K562 (cell line): ENCODE data around the gene KLHL12. TPM values are rescaled to one million over a fixed set of nuclear protein-coding genes. Genes with fewer than 3 reads are reported as not detected.

Experiments
- ATAC-seq: fragments of 200-7000 bp; cut with Tn5 transposase; 3 replicates; pipeline ENCODE4 v1.9.1; 2020; ENCODE audit warnings: moderate library complexity
- BruUV-seq: library from RNA; stranded (reverse); fragments of 400-500 nt; replicated peaks from 2 replicates; lab custom pipeline; 2021; lab: Mats Ljungman, UMichigan
- CTCF ChIA-PET: fragments of 300-600 bp; formaldehyde crosslinking; extraction: SDS; loops from one replicate; lab custom pipeline; 2021; ENCODE audit warnings: low intra/inter-chr PET ratio; lab: Yijun Ruan, JAX
- POLR2A ChIA-PET: fragments of 300-600, 350-650 bp; sonication (Branson Sonifier 250); formaldehyde crosslinking; extraction: SDS; loops from one replicate; lab custom pipeline; 2021; ENCODE audit warnings: antibody characterized with exemption, inconsistent platforms; lab: Yijun Ruan, JAX
- DNase-seq, 4 experiments: peaks; one replicate each; pipeline versions ENCODE4 v3.0.0 to v3.0.0-alpha.2; 2011 to 2018; ENCODE audit warnings: low spot score in 3 of 4, mixed read lengths in 3 of 4; ENCODE audit errors: extremely low read depth in 1 of 4
- FAIRE-seq: peaks from 2 replicates; lab custom pipeline; 2011; peaks lifted over from hg19 to GRCh38; lab: Jason Lieb, UNC
- H2AFZ ChIP-seq: 2 replicates; pipeline ENCODE4 v1.6.0; 2011; ENCODE audit warnings: low read depth, low read length, control low read depth, inconsistent platforms
- H3K27ac ChIP-seq: fragments of 200-600 bp; 3 replicates; pipeline ENCODE4 v1.8.0; 2011; ENCODE audit warnings: low read depth, mild to moderate bottlenecking, control low read depth, inconsistent platforms, low read length, moderate library complexity, mixed read lengths; ENCODE audit errors: extremely low read depth
- H3K27me3 ChIP-seq, 2 experiments: fragments of 300-600 bp in 1 of 2; 2 replicates in 1 of 2; 3 replicates in 1 of 2; pipeline versions ENCODE4 v1.6.0 to v1.8.0; 2011; ENCODE audit warnings: inconsistent platforms in 2 of 2, low read length in 2 of 2, mild to moderate bottlenecking in 1 of 2, mixed read lengths in 1 of 2, moderate library complexity in 1 of 2; ENCODE audit not compliant: control insufficient read depth in 2 of 2, insufficient read depth in 2 of 2
- H3K36me3 ChIP-seq: fragments of 300-600 bp; 3 replicates; pipeline ENCODE4 v1.8.0; 2011; ENCODE audit warnings: mild to moderate bottlenecking, low read length, inconsistent platforms; ENCODE audit not compliant: control insufficient read depth, insufficient read depth
- H3K4me1 ChIP-seq, 2 experiments: fragments of 200-600 bp in 1 of 2; replicated peaks in 1 of 2; 2 replicates in 1 of 2; 3 replicates in 1 of 2; pipeline versions ENCODE4 v1.5.1 to v1.8.0; 2011; ENCODE audit warnings: inconsistent platforms in 2 of 2, low read length in 2 of 2, mild to moderate bottlenecking in 1 of 2, mixed read lengths in 1 of 2, moderate library complexity in 1 of 2; ENCODE audit not compliant: control insufficient read depth in 2 of 2, insufficient read depth in 2 of 2
- H3K4me2 ChIP-seq: 2 replicates; pipeline ENCODE4 v1.6.1; 2011; ENCODE audit warnings: low read length, control low read depth, inconsistent platforms, mixed read lengths; ENCODE audit not compliant: insufficient read depth
- H3K4me3 ChIP-seq: fragments of 200-600 bp; sonication (generic), shearing (Covaris generic); 2 replicates; pipeline ENCODE4 v1.5.1; 2016; ENCODE audit warnings: control low read depth, inconsistent platforms
- H3K79me2 ChIP-seq: fragments of 200-600 bp; 3 replicates; pipeline ENCODE4 v1.8.0; 2011; ENCODE audit warnings: low read length, inconsistent platforms; ENCODE audit not compliant: control insufficient read depth, insufficient read depth
- H3K9ac ChIP-seq, 2 experiments: 2 replicates each; pipeline versions ENCODE4 v1.6.0 to v1.6.1; 2011; ENCODE audit warnings: low read depth in 2 of 2, low read length in 2 of 2, control low read depth in 1 of 2, inconsistent platforms in 1 of 2, mild to moderate bottlenecking in 1 of 2, mixed read lengths in 1 of 2; ENCODE audit not compliant: insufficient read depth in 1 of 2
- H3K9me1 ChIP-seq: one replicate; pipeline ENCODE4 v1.6.0; 2011; ENCODE audit warnings: inconsistent platforms, mild to moderate bottlenecking, low read length, moderate library complexity; ENCODE audit not compliant: control insufficient read depth, insufficient read depth
- H3K9me3 ChIP-seq: replicated peaks from 2 replicates; pipeline ENCODE4 v1.5.1; 2011; ENCODE audit warnings: low read depth, low read length, inconsistent platforms; ENCODE audit not compliant: control insufficient read depth, insufficient read depth
- H4K20me1 ChIP-seq: replicated peaks from 2 replicates; pipeline ENCODE4 v1.6.1; 2011; ENCODE audit warnings: low read length, inconsistent platforms, mixed read lengths; ENCODE audit not compliant: control insufficient read depth, insufficient read depth
- ELF1 ChIP-seq: fragments of 200-800 bp; sonication (Bioruptor generic); IDR thresholded peaks from 2 replicates; pipeline ENCODE4 v1.6.1; 2016; ENCODE audit warnings: missing genetic modification characterization, missing compliant biosample characterization
- ESRRA ChIP-seq: fragments of 450-650 bp; IDR thresholded peaks from 2 replicates; pipeline ENCODE4 v1.6.1; 2014; ENCODE audit warnings: low read depth, mild to moderate bottlenecking, moderate library complexity, borderline replicate concordance
- ETV5 ChIP-seq: sonication (generic); formaldehyde crosslinking; IDR thresholded peaks from 2 replicates; pipeline ENCODE4 v1.4.0; 2020; ENCODE audit warnings: low read depth, mild to moderate bottlenecking, missing genetic modification reagents
- ETV6 ChIP-seq, 3 experiments: fragments of 150-350 bp in 1 of 3; sonication (generic) in 1 of 3; formaldehyde crosslinking in 1 of 3; IDR thresholded peaks; 2 replicates each; pipeline versions ENCODE4 v1.6.1 to v1.8.0; 2014 to 2022; ENCODE audit warnings: borderline replicate concordance in 2 of 3, low read depth in 2 of 3, antibody characterized with exemption in 1 of 3, low read length in 1 of 3, mild to moderate bottlenecking in 1 of 3, missing genetic modification reagents in 1 of 3
- GABPB2 ChIP-seq: fragments of 250-450 bp; sonication (Bioruptor Pico); conservative IDR thresholded peaks from 2 replicates; pipeline ENCODE4 v1.5.1; 2021; ENCODE audit warnings: mild to moderate bottlenecking
- HMG20A ChIP-seq: fragments of 450-650 bp; formaldehyde crosslinking; conservative IDR thresholded peaks from 2 replicates; pipeline ENCODE4 v1.4.0; 2020; ENCODE audit warnings: mild to moderate bottlenecking, mixed read lengths
- JUND ChIP-seq, 2 experiments: IDR thresholded peaks; 2 replicates in 1 of 2; 3 replicates in 1 of 2; pipeline ENCODE4 v1.6.1; 2011; ENCODE audit warnings: borderline replicate concordance in 2 of 2, low read depth in 2 of 2, low read length in 2 of 2, improper control_type of control experiment in 1 of 2, missing biosample characterization in 1 of 2, missing genetic modification characterization in 1 of 2, missing genetic modification reagents in 1 of 2
- KDM4B ChIP-seq, 2 experiments: fragments of 450-650 bp in 1 of 2; sonication (generic) in 1 of 2; IDR thresholded peaks; 2 replicates each; pipeline ENCODE4 v1.6.1; 2016 to 2017; ENCODE audit warnings: borderline replicate concordance in 2 of 2, antibody characterized with exemption in 1 of 2, low read depth in 1 of 2, mild to moderate bottlenecking in 1 of 2
- NBN ChIP-seq: fragments of 450-650 bp; IDR thresholded peaks from 2 replicates; pipeline ENCODE4 v1.6.1; 2016; ENCODE audit warnings: low read depth, mild to moderate bottlenecking
- NR1H2 ChIP-seq: sonication (generic); formaldehyde crosslinking; IDR thresholded peaks from 2 replicates; pipeline ENCODE4 v1.4.0; 2020; ENCODE audit warnings: mild to moderate bottlenecking, missing genetic modification reagents
- POLR2AphosphoS2 ChIP-seq: IDR thresholded peaks from 2 replicates; pipeline ENCODE4 v1.6.1; 2012; ENCODE audit warnings: low read length, improper control_type of control experiment
- RFX1 ChIP-seq: fragments of 450-650 bp; IDR thresholded peaks from 2 replicates; pipeline ENCODE4 v1.6.1; 2016; ENCODE audit warnings: mild to moderate bottlenecking, moderate library complexity
- TAL1 ChIP-seq: fragments of 450-650 bp; IDR thresholded peaks from 2 replicates; pipeline ENCODE4 v1.6.1; 2016; ENCODE audit warnings: mild to moderate bottlenecking
- TFAM ChIP-seq: fragments of 250-450 bp; sonication (Bioruptor Pico); conservative IDR thresholded peaks from 2 replicates; pipeline ENCODE4 v1.5.0; 2021; ENCODE audit warnings: mild to moderate bottlenecking, moderate library complexity
- TGIF2 ChIP-seq: sonication (generic); formaldehyde crosslinking; IDR thresholded peaks from 2 replicates; pipeline ENCODE4 v1.8.1; 2022; ENCODE audit warnings: mild to moderate bottlenecking, missing genetic modification reagents, moderate library complexity
- TSC22D4 ChIP-seq: fragments of 450-650 bp; IDR thresholded peaks from 2 replicates; pipeline ENCODE4 v1.6.1; 2016; ENCODE audit warnings: missing genetic modification characterization, missing biosample characterization, control low read depth
- ZBED1 ChIP-seq: IDR thresholded peaks from 2 replicates; pipeline ENCODE4 v1.6.1; 2014
- ZNF12 ChIP-seq: sonication (generic); formaldehyde crosslinking; IDR thresholded peaks from 2 replicates; pipeline ENCODE4 v1.4.0; 2020; ENCODE audit warnings: mild to moderate bottlenecking, missing genetic modification reagents
- ZNF212 ChIP-seq: fragments of 450-650 bp; formaldehyde crosslinking; IDR thresholded peaks from 2 replicates; pipeline ENCODE4 v1.4.0; 2020; ENCODE audit warnings: mild to moderate bottlenecking
- ZNF695 ChIP-seq: fragments of 450-650 bp; formaldehyde crosslinking; IDR thresholded peaks from 2 replicates; pipeline ENCODE4 v1.4.0; 2020; ENCODE audit warnings: mild to moderate bottlenecking, moderate library complexity
- ZNF785 ChIP-seq: fragments of 250-450 bp; sonication (Bioruptor Pico); IDR thresholded peaks from 2 replicates; pipeline ENCODE4 v1.4.0; 2020; ENCODE audit warnings: mild to moderate bottlenecking
- ZNF830 ChIP-seq: fragments of 250-450 bp; sonication (Bioruptor Pico); IDR thresholded peaks from 2 replicates; pipeline ENCODE4 v1.5.0; 2021; ENCODE audit warnings: mild to moderate bottlenecking
- WGBS: fragments of 100-300 bp; shearing (Covaris generic); methylation state at CpG from one replicate; pipeline ENCODE4 v1.1.6; 2016; ENCODE audit warnings: low coverage, mixed read lengths; ENCODE audit not compliant: insufficient coverage; ENCODE audit errors: missing lambda C conversion rate; 5-methylcytosine and 5-hydroxymethylcytosine counted together
- in situ Hi-C: fragments of 300-500 bp; cut with MboI; formaldehyde crosslinking; loops from 4 replicates; pipeline ENCODE4 v1.15.0; 2018; ENCODE audit warnings: inconsistent platforms, mixed read lengths
- intact Hi-C: fragments of 100-400 bp; cut with micrococcal nuclease; formaldehyde crosslinking; loops from 2 replicates; pipeline ENCODE4 v1.14.2; 2022
- polyA plus RNA-seq, 8 experiments: library from polyadenylated mRNA; depleted of rRNA in 4 of 8; stranded (reverse) in 5 of 8; unstranded in 3 of 8; fragments of >200 nt; fragmentation: Nextera tagmentation in 2 of 8; fragmentation: Illumina TruSeq in 1 of 8; extraction: Ambion mirVana in 2 of 8; extraction: Trizol in 1 of 8; gene quantifications; 2 replicates each; pipeline versions ENCODE4 v1.2.1 to v1.2.3, GENCODE V29; 2011 to 2014; ENCODE audit warnings: inconsistent platforms in 1 of 8, missing spikeins in 1 of 8
- total RNA-seq, 7 experiments: library from RNA; depleted of rRNA in 6 of 7; stranded (reverse); fragments of >200 nt in 6 of 7; fragmentation: Illumina TruSeq in 2 of 7; extraction: Trizol in 2 of 7; gene quantifications; 2 replicates each; pipeline versions ENCODE4 v1.2.1 to v1.2.3, GENCODE V29; 2011 to 2021; ENCODE audit warnings: low replicate concordance in 1 of 7
- TF ChIP-seq, protein P1 (sequence below): IDR thresholded peaks from 2 replicates; pipeline ENCODE4 v1.6.1; 2011; ENCODE audit not compliant: insufficient read length; ENCODE audit errors: extremely low read depth

The KLHL12 gene
- total and polyA plus RNA-seq, 9 of the 15 experiments (the other 6 are each of a cell fraction or from before 2014, with no cell fraction given) = 23.1 to 85.1 (median 35.0) TPM

- TF ChIP-seq POLR2AphosphoS2 (no peak), TGIF2 (no peak), ZNF212 (no peak), GABPB2 (no peak), ZBED1 (no peak), ETV5 (CRISPR knock-in tag) (0 out of 2 replicates have a peak, but pooled peaks have one; percentile 7), HMG20A (CRISPR knock-in tag) (no peak), ZNF12 (CRISPR knock-in tag) (no peak), ETV6 (IDR thresholded peaks at IDR 0.05; ENCODE audit: borderline replicate concordance in 1 of 2, low read depth in 2 of 2, low read length in 1 of 2) (no peak), ETV6 (CRISPR knock-in tag; IDR thresholded peaks at IDR 0.05; ENCODE audit: borderline replicate concordance) (no peak), ELF1 (tag) (no peak)
These were observed 32.2 kb upstream of the KLHL12 start (continued) for GRCh38 chr1:202959276-202959620.

DNA sequence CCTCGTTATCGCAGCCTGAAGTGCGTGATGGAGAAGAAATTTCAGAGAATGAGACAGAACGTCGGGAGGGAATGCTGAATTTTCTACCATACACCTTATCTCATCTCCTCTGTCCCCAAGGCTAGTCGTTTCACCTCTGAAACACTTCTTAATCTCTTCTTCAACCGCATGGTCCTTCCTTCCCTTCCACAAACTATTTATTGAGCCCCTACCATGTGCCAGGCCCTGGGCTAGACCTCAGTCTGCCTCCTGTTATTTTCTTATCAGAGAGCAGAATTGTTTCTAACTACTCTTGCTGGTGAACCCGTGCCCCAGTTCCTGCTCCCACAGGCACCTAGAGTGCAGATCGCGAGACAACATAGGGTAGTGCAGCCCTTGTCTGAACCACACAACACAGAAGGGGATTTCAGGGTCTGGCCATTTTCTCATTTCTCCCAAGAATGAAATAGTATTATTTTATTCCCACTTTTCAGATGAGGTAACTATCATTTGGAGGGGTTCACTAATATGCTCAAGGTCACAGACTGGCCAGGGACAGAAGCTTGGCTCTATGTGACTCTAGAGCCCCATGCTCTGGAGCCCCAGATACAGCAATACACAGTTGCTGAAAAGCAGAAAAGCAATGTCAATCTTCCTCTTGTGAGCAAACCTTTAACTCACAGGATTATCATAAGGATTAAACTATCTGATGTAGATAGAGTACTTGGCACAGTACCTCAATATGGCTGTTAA lies 31.7 kb upstream of the KLHL12 start:
- Histone ChIP-seq H3K36me3 (peaks cover 52% of the 10 kb centered on the region), H4K20me1 (peaks cover 12% of the 10 kb centered on the region; the same call in 1 of the 2 replicates), H3K4me3 (peak overlapping the region; percentile 97), H3K9me3 (no peaks in the 10 kb centered on the region), H3K4me2 (peak overlapping the region; percentile 95), H2AFZ (peak overlapping the region; percentile 92), H3K27ac (peak overlapping the region; percentile 64), H3K9ac (peak overlapping the region; percentile 21 to 67; a peak in 3 of 4 replicates), H3K9me1 (no peaks in the 10 kb centered on the region), H3K4me1 (peaks cover 15 to 27% of the 10 kb centered on the region in 2 experiments), H3K27me3 (no peaks in the 10 kb centered on the region), H3K79me2 (peaks cover 43% of the 10 kb centered on the region)
- ChIA-PET CTCF (no interaction called here), POLR2A (interaction anchor here (0.6 to 1.6 kb wide), 5 partner anchors 9 to 16 kb away, joined by 3 to 14 read pairs (median 3); no protein-coding TSS in a partner anchor)
- in situ Hi-C loops (no loop called here), intact Hi-C loops (loop anchor here (2.0 to 5.0 kb wide), 2 partner anchors 32 to 71 kb away; partner anchors contain the start of genes KLHL12 and RABIF)
- peak; percentile 32 for ATAC-seq
- DNase-seq = peak in 1 of 4 experiments; percentile 21
- TSS peak; percentile 98 for BruUV-seq
- 2% methylated on average over 10 of the region's 10 CpGs for WGBS
- peak; percentile 52 for FAIRE-seq
- TF ChIP-seq TFAM = no peak
- TF ChIP-seq TSC22D4 (tag) = no peak
- no peak for TF ChIP-seq ZNF695 (CRISPR knock-in tag)
- TF ChIP-seq, protein P1, sequence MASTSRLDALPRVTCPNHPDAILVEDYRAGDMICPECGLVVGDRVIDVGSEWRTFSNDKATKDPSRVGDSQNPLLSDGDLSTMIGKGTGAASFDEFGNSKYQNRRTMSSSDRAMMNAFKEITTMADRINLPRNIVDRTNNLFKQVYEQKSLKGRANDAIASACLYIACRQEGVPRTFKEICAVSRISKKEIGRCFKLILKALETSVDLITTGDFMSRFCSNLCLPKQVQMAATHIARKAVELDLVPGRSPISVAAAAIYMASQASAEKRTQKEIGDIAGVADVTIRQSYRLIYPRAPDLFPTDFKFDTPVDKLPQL = no peak
- TF ChIP-seq JUND (IDR thresholded peaks at IDR 0.05; ENCODE audit: borderline replicate concordance, low read depth, low read length) = no peak
- no peak for TF ChIP-seq JUND (tag; IDR thresholded peaks at IDR 0.05; ENCODE audit: borderline replicate concordance, low read depth, low read length)
- TF ChIP-seq KDM4B (IDR thresholded peaks at IDR 0.05; ENCODE audit: borderline replicate concordance in 2 of 2, low read depth in 1 of 2) = no peak
- TF ChIP-seq NBN = peak; percentile 74; the same call in 1 of the 2 replicates
- TF ChIP-seq ZNF785 (CRISPR knock-in tag) = no peak
- TF ChIP-seq ESRRA = 0 out of 2 replicates have a peak, but pooled peaks have one; percentile 13
- TF ChIP-seq ZNF830 (CRISPR knock-in tag) = no peak
- TF ChIP-seq RFX1 = no peak
- no peak for TF ChIP-seq TAL1
- TF ChIP-seq NR1H2 (CRISPR knock-in tag) = no peak
